Activated CD8-positive, alpha-beta memory T cell treated with anti-CD3 and anti-CD28 coated beads for 24 hours (primary cell): ENCODE data around the gene RHPN2.
"Not testable (repeated sequence)": the region's sequence is repeated elsewhere in the genome, so short reads cannot be mapped to it uniquely, and the experiment has no call there.

Experiments used
- DNase-seq: peaks from one replicate; pipeline ENCODE4 v3.0.0-alpha.2; 2020

Gene RHPN2

DNA sequence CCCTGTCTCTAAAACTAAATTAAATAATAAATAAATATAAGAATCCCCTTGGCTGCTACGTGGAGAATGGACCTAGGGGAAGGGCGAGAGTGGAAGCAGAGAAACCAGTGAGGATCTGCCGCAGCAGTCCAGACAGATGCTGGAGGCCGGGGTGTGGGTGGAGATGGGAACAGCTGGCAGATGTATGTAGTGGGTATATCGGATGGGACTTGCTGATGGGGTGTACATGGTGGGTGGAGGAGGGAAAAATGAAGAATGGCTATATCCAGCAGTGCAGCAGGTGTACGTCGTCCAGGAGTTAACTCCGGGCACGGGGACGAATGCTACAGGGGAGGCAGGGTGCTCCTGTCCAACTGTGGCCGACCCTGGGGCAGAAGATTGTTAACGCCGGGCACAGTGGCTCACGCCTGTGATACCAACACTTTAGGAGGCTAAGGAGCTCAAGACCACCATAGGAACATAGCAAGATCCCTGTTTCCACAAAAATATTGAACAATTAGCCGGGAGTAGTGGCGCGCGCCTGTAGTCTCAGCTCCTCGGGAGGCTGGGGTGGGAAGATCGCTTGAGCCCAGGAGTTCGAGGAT lies 93.6 kb downstream of the RHPN2 start:
- DNase-seq: no peak

DNA sequence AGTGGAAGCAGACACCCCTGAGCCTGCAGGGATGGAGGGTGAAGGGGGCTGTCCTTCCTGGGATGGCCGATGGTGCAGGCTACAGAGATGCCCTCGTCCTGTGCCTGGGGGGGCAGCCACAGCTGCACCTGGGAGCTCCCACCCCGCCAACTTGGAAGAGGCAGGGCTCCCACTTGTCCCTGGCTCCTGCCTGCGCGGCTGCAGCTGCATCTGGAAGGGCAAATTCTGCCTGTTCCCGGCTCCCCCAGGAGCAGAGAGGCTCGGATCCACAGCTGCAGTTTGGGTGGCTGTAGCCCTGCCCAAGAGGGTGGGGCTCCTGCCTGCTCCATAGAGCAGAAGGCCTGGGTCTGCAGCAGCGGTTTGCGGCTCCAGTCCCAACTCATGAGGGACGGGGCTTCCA lies 95.1 kb downstream of the RHPN2 start:
- no peak for DNase-seq

DNA sequence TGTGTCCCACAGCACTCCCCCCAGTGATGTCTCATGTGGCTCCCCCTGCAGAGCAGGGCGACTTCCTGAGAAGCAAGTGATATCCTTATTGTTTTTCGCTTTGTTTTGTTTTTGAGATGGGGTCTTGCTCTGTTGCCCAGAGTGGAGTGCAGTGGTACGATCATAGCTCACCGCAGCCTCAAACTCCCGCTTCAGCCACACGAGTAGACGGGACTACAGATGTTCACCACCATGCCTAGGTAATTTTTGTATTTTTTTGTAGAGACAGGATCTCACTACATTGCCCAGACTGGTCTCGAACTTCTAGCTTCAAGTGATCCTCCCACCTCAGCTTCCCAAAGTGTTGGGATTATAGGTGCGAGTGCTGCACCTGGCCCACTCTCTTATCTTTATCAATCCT lies 97.9 kb downstream of the RHPN2 start:
- no peak for DNase-seq

DNA sequence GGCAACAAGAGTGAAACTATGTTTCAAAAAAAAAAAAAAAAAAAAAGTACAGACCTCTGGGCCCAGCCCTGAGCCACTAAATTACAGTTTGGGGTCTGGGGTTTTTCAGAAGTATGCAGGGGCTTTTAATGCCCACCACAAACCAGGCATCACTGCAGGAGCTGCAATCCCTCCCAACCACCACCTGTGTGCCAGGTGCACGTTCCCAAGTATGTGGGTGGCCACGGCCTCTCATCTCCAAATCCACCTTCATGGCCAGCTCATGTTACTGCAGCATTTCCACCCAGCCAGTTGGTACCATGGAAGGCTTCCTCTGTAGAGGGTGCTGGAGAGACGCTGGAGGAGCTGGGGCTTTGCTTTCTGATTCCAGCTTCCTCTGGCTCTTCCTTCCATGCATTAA lies 119.4 kb downstream of the RHPN2 start:
- DNase-seq: no peak

DNA sequence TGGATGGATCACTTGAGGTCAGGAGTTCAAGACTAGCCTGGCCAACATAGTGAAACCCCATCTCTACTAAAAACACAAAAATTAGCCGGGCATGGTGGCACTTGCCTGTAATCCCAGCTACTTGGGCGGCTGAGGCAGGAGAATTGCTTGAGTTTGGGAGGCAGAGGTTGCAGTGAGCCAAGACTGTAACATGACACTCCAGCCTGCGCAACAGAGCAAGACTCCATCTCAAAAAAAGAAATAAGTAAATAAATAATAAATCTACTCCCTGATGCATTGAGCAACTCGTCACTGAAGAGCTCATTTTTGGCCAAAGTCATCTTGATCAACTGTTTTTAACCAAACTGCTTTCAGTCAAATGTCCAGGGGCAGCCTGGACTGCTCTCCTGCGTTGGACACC lies 123.4 kb downstream of the RHPN2 start:
- not testable (repeated sequence) for DNase-seq

DNA sequence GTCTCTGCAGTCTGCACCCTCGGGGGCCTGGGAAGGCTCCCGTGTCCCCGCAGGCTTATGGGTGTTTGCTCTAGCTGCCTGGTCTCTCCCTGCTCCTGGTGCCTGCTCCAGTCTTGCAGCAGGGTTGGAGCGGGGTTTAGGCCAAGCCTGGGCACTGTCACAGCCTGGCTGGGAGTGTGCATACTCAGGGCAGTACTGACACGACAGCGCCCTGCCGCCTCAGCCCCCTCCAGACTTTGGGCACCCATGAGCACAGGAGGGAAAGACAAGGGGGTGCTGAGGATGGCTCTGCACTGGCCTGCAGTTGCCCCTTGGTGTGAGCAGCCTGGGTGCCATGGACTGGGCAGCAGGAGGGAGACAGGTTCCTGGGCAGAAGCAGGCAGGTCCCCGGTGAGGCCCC lies 128.6 kb downstream of the RHPN2 start:
- DNase-seq: no peak

DNA sequence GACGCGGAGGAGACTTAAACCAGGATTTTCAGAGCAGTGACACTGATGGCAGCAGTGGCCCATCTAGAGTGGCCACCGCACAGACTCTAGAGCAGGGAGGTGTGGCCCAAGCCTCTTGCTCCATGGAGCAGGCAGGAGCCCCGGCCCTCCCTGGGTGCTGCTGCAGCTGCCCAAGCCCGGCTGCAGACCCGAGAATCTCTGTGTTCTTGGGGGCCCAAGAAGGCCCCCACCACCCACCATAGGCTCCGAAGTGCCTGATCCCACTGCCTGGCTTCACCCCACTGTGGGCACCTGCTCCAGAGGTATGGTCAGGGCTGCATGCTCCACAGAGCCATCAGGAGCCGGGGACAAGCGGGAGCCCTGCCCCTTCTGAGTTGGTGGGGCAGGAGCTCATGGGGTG lies 129.1 kb downstream of the RHPN2 start:
- no peak for DNase-seq

DNA sequence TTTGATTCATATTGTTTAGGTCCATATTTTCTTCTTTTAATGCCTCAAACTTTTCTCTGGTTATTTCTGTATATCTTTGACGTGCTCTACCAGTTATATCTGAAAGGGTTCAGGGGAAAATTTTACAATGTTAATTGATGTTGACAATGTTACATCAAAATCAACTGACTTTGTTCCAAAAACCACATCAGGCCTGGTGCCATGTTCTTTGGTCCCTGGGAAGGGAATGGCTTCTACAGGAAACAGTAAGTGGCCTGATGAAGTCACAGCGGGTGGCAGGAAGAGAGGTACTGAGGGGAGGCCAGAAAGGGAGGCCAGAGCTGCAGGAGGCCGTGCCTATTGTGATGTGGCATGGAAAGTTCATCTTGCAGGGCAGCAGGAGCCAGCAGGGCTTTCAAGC lies 131.1 kb downstream of the RHPN2 start:
- DNase-seq: no peak

DNA sequence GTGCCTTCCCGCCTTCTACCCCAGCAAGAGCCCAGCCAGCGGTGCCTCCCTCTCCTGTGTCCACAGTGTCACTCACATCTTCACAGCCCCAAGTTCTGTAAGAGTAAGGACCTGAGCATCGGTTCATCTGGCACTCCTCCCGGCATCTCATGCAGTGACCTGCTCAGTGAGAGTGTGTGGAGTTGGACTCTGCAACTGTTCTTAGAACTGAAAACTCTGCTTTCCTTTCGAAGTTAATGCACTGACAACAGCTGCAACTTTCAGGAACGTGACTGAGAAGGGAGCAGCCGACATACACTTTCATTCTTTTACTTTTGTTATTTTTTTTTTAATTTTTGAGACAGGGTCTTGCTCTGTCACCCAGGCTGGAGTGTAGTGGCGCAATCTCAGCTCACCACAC lies 134.1 kb downstream of the RHPN2 start:
- DNase-seq: no peak

DNA sequence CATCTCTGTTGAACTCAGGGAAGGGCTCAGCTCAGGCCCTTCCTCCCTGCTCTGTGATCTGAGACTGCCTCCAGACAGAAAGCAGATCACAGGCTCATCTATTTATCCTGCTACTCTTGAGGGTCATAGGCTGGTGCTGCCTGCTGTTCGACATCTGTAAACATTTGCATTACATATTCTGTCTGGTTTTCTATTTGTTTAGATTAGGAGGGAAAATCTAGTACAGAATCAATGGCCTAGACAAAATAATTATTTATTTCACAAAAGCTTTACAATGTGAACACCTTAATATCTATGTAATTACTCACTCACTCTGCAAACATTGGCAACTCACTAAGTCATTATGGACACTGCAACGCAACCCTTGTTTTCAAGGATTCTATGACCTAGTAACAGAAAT lies 135.9 kb downstream of the RHPN2 start:
- DNase-seq: no peak
